HG03280 (cell line): ENCODE data around the gene WWC1.

ENCODE experiments used
- ATAC-seq: cut with Tn5 transposase; IDR thresholded peaks from one replicate; pipeline ENCODE4 v1.9.1; 2021; ENCODE audit warnings: mild to moderate bottlenecking, moderate library complexity; ENCODE audit not compliant: unreplicated experiment

The WWC1 gene

GRCh38 chr5:168401880-168402279, 110.4 kb downstream of the WWC1 start:
- ATAC-seq, result no peak

- ATAC-seq, result no peak
These were observed 112.9 kb downstream of the WWC1 start for GRCh38 chr5:168404365-168404764.

GRCh38 chr5:168407211-168407610, 115.8 kb downstream of the WWC1 start:
- no peak for ATAC-seq

GRCh38 chr5:168408561-168409305, 117.3 kb downstream of the WWC1 start:
- no peak for ATAC-seq

- no peak for ATAC-seq
These were observed 118.4 kb downstream of the WWC1 start for GRCh38 chr5:168409591-168410458.

GRCh38 chr5:168411871-168412270, 120.4 kb downstream of the WWC1 start:
- no peak for ATAC-seq

GRCh38 chr5:168413062-168413461, 121.6 kb downstream of the WWC1 start:
- no peak for ATAC-seq

GRCh38 chr5:168413596-168413995, 122.2 kb downstream of the WWC1 start:
- ATAC-seq, result no peak

- no peak for ATAC-seq
These were observed 124.0 kb downstream of the WWC1 start for GRCh38 chr5:168415401-168415800.

- ATAC-seq, result no peak
These were observed 124.5 kb downstream of the WWC1 start for GRCh38 chr5:168415971-168416370.

GRCh38 chr5:168417731-168418429, 126.4 kb downstream of the WWC1 start:
- no peak for ATAC-seq

GRCh38 chr5:168420461-168420860, 129.0 kb downstream of the WWC1 start:
- no peak for ATAC-seq

- no peak for ATAC-seq
These were observed 131.0 kb downstream of the WWC1 start for GRCh38 chr5:168422431-168422830.

- no peak for ATAC-seq
These were observed 132.0 kb downstream of the WWC1 start for GRCh38 chr5:168423478-168423877.

- no peak for ATAC-seq
These were observed 132.5 kb downstream of the WWC1 start for GRCh38 chr5:168423971-168424370.

GRCh38 chr5:168424594-168425323, 133.3 kb downstream of the WWC1 start:
- no peak for ATAC-seq

GRCh38 chr5:168426007-168426863, 134.8 kb downstream of the WWC1 start:
- ATAC-seq, result no peak

GRCh38 chr5:168426864-168427172, 135.4 kb downstream of the WWC1 start:
- no peak for ATAC-seq

GRCh38 chr5:168427224-168427623, 135.8 kb downstream of the WWC1 start:
- ATAC-seq, result no peak

- ATAC-seq, result no peak
These were observed 137.1 kb downstream of the WWC1 start for GRCh38 chr5:168428552-168428951.
